Kidney capillary endothelial cell (primary cell): ENCODE results near the gene UBE2D4.
"Not testable (repeated sequence)": the region's sequence is repeated elsewhere in the genome, so short reads cannot be mapped to it uniquely, and the experiment has no call there.

Experiments used
- DNase-seq: peaks from one replicate; pipeline ENCODE4 v3.0.0-alpha.2; 2018; ENCODE audit warnings: low spot score

The UBE2D4 gene

DNA sequence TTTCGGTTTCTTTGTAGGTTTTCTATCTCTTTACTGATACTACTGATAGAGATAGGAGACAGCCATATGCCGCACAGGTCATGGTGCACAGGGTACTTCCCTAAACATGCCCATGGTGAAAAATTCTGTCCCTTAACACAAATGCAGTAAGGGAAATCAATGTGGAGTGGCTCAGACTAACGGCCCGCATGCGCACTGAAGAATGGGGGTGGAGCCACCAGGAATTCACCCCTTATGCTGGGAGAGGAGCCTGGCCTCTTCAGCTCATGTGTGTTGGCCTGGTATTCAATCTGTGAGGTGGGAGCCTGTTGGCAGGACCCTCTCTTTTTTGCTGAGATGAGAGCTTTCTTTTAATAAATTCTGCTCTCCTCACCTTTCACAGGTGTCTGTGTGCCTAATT lies 11.4 kb upstream of the UBE2D4 start:
- DNase-seq = no peak

DNA sequence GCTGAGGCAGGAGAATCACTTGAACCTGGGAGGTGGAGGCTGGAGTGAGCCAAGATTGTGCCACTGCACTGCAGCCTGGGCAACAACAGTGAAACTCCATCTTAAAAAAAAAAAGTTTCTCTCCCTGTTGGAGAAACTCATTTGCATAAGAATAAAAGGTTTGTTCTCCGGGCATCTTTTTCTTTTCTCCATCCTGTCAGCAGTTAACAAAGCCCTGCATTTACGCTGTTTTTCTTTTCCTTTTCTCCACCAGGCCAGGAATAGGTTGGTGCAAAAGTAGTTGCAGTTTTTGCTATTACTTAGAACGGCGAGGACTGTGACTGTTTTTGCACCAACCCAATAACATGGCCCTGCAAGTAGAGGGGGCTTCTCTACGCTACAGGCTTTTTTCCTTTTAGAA lies 10.3 kb upstream of the UBE2D4 start:
- DNase-seq = no peak

DNA sequence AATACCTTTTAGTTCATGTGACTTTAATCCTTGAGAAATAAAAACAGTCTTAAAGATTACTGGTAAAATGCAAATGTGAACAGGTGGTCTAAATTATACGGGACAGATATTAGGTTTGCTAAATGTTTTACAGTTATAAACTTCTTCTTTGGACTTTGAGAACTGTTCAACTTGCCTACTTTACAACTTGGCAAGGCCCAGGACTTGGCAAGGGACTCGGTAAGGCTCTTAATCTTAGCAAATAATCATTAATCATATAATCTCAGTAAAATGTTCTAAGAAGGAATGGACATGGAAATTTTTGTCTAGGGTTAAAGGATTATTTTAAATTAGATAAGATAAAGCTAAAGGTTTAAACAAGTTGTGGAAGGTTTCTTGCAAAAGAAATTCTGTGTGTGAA lies 4.8 kb upstream of the UBE2D4 start:
- no peak for DNase-seq

DNA sequence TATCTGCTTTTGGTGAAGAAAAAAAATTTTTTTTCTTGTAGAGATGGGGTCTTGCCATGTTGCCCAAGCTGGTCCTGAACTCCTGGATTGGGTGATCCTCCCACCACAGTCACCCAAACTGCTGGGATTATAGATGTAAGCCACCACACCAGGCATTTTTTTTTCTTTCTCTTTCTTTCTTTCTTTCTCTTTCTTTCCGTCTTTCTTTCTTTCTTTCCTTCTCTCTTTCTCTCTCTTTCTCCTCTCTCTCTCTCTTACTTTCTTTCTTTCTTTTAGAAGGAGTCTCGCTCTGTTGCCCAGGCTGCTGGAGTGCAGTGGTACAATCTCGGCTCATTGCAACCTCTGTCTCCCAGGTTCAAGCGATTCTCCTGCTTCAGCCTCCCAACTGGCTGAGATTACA lies 3.5 kb upstream of the UBE2D4 start:
- DNase-seq = no peak

DNA sequence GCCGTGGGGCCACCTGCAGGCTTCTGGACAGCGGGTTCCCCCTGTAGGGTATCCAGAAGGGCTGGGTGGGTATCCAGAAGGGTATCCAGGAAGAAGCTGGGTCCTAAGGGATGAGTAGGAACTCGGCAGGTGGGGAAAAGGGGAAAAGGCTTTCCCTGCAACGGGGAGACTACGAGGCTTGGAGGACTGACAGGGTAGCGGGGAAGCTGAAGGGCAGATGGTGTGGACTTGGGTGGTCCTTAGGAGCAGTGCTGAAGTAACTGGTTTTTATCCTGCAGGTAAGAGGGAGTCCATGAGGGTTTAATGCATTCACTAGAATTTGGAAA lies 525 bp downstream of the UBE2D4 start:
- no peak for DNase-seq

DNA sequence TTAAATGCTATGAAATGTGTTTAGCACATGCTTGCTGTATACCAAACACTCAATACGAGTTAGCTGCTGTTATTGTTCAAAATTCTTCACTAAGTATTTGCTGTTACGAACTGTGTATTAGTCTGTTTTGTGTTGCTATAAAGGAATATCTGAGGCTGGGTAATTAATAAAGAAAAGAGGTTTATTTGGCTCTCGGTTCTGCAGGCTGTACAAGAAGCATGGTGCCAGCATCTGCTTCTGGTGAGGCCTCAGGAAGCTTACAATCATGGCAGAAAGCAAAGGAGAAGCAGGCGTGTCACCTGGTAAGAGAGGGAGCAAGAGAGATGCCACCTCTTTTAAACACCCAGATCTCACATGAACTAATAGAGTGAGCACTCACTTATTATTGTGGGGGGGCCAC lies 1.6 kb downstream of the UBE2D4 start:
- no peak for DNase-seq

DNA sequence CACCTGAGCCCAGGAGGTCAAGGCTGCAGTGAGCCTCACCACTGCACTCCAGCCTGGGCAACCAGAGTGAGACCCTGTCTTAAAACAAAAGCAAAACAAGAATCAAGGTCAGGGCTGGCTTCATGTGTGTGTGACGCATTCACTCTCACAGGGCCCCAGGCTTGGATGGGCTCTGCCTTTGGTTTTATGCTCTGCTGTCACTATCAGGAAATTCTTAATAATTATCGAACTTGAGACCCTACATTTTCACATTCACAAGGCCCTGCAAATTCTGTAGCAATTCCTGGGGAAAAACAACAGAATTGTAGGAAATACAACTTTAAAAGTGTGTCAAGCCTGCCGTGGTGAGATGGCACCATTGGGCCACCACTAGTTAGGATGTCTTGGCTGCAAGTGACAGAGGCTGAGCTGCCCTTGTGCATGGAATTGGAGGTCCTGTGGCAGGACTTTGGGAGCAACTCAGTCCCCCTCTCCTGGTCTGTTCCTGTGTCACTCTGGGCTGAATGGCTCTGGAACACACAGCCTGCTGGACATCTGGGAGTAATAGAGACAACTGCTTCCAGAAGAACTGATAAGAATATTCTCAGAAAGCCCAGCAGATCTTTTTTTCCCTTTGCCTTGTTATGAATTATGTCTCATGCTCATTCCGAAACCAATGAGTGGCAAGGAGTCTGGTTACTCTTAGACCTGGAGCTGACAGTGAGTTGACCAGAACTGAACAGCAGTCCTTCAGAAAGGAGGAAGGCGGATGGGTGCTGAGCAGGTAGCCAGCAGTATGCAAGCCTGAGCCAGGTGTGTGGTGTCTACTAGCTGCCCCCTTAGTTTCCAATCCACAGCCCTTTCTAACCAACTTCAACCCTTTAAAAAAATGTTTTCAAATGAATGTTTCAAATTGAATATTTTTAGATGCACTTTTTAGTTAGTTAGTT lies 3.6 kb downstream of the UBE2D4 start:
- no peak for DNase-seq

DNA sequence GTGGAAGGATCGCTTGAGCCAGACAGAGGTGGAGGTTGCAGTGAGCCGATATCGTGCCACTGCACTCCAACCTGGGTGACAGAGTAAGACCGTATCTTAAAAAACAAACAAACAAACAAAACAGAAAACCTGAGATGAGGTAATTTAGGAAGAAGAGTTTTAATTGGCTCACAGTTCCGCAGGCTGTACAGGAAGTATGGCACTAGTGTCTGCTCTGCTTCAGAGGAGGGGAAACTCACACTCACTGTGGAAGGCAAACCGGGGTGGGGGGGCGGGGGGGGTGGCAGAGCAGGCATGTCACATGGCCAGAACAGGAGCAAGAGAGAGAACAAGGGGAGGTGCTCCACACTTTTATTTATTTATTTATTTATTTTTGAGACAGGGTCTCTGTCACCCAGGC lies 5.1 kb downstream of the UBE2D4 start:
- no peak for DNase-seq

DNA sequence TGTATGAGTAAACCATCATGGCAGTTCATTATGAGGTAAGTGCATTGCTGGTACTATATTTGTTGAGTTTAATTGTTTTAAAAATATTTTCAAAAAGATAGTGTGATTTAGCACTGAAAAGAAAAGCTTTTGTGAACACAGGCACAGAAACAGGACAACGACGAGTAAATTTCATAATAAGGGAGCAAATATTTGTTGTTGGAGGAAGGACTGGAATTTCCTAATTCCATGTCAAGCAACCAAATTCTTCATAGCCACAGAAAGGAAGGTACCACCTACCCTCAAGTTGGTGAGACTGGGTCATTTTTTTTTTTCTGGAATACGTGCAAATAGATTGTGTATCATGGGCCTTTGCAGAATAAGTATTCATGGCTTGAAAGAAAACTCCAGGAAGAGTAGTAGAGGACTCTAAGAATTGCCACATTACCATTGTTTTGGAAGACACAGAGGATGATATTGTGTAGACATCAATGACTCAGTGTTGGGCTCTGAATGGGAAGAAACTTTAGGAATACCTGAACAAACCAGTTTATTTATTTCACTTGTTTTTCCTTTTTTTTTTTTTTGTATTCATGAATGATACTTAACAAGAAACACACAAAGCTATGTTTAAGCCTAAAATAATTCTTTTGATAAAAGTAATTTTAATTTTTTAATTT lies 7.8 kb downstream of the UBE2D4 start:
- no peak for DNase-seq

DNA sequence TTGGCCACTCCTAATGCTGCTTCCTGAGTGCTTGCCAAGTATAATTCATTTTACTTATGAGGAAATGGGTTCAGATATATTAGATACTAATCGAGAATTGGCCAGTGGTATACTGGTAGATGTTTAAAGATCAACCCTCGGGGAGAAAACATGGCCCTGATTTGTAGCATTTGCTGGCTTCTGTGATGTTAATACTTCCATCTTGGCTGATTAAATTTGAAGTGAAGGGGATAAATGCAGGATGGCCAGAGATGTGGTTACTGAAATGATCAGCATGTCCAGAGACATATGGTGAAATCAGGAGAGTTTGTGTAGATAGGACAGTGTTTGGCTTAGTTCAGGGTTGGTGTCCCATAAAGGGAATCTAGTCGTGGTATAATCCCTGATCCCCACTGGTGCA lies 11.2 kb downstream of the UBE2D4 start:
- DNase-seq = no peak

DNA sequence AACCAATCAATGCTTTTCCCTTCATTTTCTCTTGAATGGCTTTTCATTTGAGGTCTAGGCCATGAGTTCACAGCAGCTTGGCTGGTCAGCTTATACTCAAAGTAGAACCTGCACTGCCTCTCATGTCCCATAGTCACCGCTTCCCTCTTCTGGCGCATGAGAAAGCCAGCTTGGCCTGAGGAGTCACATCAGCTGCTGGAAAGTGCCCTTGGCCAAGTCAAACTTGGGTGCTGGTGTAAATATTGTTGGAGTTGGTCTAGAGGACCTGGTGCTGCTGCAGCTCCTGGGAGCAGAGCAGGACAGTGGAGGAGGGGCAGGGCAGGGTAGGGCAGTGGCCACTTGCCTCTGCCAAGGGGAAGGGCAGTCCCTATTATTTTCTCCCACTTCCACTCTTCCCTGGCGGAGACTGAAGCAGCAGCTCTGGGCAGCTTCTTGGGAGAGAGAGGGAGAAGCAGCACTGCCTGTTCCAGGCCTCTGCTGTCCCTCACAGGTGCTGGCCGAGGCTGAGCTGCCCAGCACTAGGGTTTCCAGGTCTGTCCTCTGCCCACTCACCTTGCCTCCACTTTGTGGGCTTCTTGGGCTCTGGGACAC lies 12.8 kb downstream of the UBE2D4 start:
- no peak for DNase-seq

DNA sequence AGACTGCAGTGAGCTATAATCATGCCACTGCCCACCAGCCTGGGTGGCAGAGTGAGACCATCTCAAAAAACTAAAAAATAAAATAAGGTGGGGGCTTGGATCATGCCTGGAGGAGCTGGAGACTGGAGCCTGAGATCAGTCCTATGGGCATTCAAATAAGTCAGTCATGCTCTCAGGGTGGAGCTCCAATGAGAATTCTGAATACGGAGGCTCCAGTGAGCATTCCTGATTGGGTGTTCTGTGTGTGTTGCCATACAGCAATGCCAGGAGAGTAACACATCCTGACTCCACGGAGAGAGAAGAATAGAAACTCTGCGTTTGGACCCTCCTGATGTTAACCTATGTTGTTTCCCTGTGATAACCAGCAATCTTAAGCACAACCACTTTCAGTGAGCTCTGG lies 16.0 kb downstream of the UBE2D4 start:
- DNase-seq = no peak

DNA sequence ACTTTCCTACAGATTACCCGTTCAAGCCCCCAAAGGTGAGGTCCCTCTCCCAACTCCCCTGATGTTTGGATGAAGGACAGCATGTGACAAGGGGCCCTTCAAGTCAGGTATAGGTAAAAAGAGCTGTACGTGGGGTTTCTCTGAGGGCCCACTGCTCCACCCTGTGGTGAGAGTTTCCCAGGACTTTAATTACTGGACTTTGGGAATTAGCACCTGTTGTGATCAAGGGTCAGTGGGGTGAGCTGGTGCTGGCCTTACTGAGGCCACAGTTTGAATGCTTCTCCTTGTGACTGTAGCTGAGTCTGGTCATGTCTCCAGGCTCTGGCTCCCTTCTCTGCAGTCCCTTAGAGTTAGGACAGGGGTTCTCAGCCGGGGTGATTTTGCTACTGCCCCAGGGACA lies 16.8 kb downstream of the UBE2D4 start:
- DNase-seq = no peak

DNA sequence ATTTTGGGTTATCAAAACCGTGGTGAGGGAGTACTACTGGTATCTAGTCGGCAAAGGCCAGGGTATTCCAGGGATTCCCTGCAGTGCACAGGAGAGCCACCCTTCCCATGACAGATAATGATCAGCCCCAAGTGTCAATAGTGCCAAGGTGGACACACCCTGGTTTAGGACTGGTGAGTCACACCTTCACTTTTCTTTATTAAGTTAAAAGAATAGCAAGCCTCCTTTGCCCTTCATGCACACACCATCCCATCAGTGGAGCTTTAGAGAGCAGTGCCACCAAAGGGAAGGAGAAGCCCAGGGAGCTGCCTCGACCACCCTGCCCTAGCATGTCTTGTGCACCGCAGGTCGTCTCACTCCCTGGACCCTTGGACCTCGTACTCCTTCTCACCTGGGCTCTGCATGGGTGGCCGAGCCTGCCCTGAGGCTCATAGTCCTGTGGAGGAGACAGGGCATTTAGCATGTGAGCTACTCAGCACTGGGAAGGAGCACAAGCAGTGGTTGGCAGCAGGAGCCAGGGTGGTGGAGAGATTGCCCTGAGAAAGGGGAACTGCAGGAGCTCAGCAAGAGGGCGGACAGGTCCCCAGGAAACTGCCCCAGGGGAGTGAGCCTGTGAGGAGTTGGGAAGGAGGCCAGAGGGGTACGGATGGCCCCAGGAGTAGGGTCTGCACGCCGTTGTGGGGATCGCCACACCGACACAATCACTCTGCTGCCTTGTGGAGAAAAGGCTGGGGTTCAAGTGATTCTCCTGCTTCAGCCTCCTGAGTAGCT lies 17.4 kb downstream of the UBE2D4 start:
- no peak for DNase-seq

DNA sequence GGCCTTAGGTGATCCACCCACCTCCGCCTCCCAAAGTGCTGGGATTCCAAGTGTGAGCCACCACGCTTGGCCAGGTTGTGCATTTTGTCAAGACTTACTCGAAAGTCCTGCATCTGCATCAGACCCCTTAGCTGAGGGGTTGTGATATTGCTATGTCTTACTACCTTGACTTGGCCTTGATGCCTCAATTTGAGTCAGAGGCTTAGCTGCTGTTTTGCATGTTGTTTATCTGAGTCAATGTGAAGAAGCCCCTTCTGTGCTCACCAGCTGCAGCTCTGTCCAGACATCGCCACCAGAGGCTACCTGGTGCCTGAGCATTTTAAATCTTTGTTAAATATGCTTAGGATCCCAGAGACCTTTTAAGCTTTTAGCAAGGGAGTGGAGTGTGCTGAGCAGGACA lies 18.1 kb downstream of the UBE2D4 start:
- no peak for DNase-seq

DNA sequence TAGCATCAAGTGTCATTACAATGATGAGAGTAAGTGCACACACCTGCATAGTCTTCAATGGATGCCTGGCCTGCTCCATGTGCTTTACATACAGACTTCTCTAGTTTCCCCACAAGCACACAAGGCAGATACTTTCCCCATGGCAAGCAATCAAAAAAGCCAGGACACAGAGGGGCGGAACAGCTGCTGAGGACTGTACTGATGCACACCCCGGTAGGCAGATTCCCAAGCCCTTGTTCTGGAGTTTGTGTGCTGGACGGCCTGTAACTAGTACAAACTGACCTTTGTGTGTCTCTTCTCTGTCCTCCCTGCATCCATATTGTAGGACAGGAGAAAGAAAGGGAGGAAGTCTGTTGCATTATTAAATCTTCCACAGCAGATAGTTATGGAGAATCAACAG lies 25.8 kb downstream of the UBE2D4 start:
- no peak for DNase-seq

DNA sequence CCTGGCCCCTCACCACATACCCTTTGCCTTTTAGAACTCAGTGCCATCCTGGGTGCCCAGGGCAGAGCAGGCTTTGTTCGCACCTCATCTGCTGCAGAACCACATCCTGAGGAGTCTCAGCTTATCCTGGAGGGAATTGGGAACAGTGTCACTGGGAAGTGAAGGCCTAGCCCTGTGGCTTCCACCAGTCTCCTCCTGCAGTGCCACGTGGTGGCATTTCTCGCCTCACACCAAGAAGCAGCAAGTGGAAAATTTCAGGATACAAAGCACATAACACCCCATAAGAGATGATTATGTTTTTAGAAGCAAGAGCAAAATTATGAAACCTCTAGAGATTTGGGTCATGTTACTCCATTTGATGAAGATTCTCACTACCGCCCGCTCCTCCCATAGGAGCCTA lies 26.8 kb downstream of the UBE2D4 start:
- no peak for DNase-seq

DNA sequence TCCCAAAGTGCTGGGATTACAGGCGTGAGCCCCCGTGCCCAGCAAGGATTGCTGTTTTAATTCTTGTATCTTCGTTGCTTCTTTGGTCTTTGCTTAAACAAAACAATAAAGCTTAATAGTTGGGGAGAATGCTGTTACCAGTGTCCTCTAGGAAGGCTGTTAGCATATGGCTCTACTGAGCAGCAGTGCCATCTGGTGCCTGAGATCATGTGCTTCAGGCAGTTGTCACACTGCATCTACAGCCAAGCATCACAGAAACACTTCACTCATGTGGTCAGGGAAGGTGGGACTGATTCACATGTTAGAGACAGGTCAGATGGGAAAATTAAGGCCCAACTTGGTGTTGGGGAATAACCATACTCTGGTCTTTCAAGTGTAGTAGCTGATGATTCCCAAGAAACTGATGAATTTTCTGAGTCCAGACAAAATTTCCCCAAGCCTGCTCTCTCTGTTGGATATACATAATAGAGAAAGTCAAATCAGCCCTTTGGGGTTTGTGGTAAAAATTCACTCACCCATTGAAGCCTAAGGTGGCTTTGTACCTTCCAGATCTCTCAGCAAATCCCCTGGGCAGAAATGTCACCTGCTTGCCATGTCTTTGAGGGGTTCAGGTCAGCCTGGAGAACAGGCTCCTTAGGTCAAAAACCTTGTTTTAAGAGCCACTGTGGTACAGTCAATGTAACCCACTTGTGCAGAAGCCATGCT lies 28.4 kb downstream of the UBE2D4 start:
- DNase-seq = peak; percentile 30

DNA sequence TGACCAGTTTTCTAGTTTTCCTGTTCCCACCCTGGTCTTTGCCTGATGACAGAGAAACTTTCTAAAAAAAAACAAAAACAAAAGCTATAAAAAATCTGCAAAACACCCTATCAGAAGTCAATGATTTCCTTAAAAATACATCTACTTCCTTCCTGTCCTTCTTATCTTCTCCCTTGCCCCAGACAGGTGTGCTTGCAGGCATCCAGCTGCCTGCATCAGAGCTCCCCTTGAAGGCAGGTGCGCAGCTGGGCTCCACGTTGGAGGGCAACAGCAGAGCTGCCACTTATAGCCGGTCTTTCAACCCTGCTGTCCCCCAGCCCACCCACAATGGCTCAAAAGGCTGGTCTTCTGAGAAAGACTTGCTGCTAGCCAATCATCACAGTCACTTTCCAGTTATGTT lies 29.8 kb downstream of the UBE2D4 start:
- DNase-seq = no peak

DNA sequence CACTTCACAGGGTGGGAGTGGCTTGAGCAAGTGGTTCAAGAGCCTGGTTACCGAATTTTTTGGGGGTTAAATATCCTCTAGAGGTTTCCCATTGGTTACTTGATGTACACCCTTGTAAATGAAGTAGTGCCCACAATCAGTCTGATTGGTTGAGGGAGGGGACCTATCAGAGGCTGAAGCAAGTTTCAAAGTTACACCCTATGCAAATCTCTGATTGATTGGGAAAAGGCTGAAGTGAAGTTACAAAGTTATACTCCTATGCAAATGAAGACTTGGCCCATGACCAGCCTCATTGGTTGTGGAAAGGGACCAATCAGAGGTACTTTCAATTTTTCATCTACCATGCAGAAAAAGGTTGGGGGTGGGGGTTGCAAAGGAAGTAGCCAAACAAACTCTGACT lies 34.7 kb downstream of the UBE2D4 start:
- DNase-seq = no peak

DNA sequence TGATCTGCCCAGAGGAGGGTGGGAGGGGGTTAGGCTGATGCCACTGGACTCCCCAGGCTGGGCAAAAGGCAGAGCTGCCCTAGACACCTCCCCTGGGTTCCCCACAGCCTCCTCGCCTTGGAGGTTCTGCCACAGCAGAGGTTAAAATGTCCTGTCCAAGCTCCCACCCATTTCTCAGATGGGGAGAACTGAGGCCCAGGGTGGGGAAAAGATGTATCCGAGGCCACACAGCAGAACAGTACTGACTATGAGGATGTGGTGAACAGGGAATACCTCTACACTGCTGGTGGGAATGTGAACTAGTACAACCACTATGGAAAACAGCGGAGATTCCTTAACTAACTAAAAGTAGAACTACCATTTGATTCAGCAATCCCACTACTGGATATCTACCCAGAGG lies 40.2 kb downstream of the UBE2D4 start:
- not testable (repeated sequence) for DNase-seq
